ENCODE data around the gene TTC4.

The TTC4 gene, protein sequence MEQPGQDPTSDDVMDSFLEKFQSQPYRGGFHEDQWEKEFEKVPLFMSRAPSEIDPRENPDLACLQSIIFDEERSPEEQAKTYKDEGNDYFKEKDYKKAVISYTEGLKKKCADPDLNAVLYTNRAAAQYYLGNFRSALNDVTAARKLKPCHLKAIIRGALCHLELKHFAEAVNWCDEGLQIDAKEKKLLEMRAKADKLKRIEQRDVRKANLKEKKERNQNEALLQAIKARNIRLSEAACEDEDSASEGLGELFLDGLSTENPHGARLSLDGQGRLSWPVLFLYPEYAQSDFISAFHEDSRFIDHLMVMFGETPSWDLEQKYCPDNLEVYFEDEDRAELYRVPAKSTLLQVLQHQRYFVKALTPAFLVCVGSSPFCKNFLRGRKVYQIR

GRCh38 chr1:54715493-54716298 is at the start of gene TTC4:
TSS of gene TTC4 (plus strand) at chr1:54715861. CDS start at chr1:54715909, 48 bp downstream.
- Histone ChIP-seq H3K4me3 (ENCODE audit: low read length) (peak within 1 kb of the TSS; percentile 84), H3K36me3 (ENCODE audit: control insufficient read depth, insufficient read depth, low read length) (no peaks in the 10 kb centered on the region), H3K4me1 (ENCODE audit: control insufficient read depth, insufficient read depth, low read length) (no peaks in the 10 kb centered on the region), H3K9me3 (ENCODE audit: control insufficient read depth, insufficient read depth, low read length) (no peaks in the 10 kb centered on the region), H3K27me3 (ENCODE audit: control insufficient read depth, insufficient read depth, low read length) (no peaks in the 10 kb centered on the region), H3K27ac (ENCODE audit: low read length) (no peak within 1 kb of the TSS)
- peak; percentile 64 for DNase-seq (ENCODE audit: low read depth, low spot score)
- no CpG with 5 or more reads among the region's 51 CpGs for WGBS (ENCODE audit: insufficient coverage, insufficient read length)

DNA sequence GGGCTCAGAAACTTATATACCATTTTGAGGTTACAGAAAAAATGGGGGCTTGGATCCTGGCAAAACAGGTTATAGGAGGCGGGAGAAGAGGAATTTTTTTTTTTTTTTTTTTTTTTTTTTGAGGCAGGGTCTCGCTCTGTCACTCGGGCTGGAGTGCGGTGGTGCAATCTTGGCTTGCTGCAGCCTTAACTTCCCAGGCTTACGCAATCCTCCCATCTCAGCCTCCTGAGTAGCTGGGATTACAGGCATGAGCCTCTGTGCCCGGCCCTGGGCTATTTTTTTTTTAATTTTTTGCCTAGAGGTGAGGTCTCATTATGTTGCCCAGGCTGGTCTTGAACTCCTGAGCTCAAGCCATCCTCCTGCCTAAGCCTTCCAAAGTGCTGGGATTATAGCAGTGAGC is 49.3 kb upstream of the TTC4 start:
- no peaks in the 10 kb centered on the region for H3K9me3 ChIP-seq (ENCODE audit: control insufficient read depth, insufficient read depth, low read length)
- DNase-seq (ENCODE audit: low read depth, low spot score): no peak
- no peaks in the 10 kb centered on the region for H3K27me3 ChIP-seq (ENCODE audit: control insufficient read depth, insufficient read depth, low read length)
- peaks cover 2% of the 10 kb centered on the region for H3K4me1 ChIP-seq (ENCODE audit: control insufficient read depth, insufficient read depth, low read length)
- no peak overlapping the region for H3K4me3 ChIP-seq (ENCODE audit: low read length)
- no peaks in the 10 kb centered on the region for H3K36me3 ChIP-seq (ENCODE audit: control insufficient read depth, insufficient read depth, low read length)
- H3K27ac ChIP-seq (ENCODE audit: low read length): no peak overlapping the region
- no CpG with 5 or more reads among the region's 6 CpGs for WGBS (ENCODE audit: insufficient coverage, insufficient read length)

GRCh38 chr1:54667797-54668196 is 47.9 kb upstream of the TTC4 start:
- WGBS (ENCODE audit: insufficient coverage, insufficient read length): no CpG with 5 or more reads among the region's 2 CpGs
- H3K4me3 ChIP-seq (ENCODE audit: low read length): no peak overlapping the region
- H3K9me3 ChIP-seq (ENCODE audit: control insufficient read depth, insufficient read depth, low read length): no peaks in the 10 kb centered on the region
- H3K36me3 ChIP-seq (ENCODE audit: control insufficient read depth, insufficient read depth, low read length): no peaks in the 10 kb centered on the region
- no peak overlapping the region for H3K27ac ChIP-seq (ENCODE audit: low read length)
- DNase-seq (ENCODE audit: low read depth, low spot score): no peak
- no peaks in the 10 kb centered on the region for H3K27me3 ChIP-seq (ENCODE audit: control insufficient read depth, insufficient read depth, low read length)
- H3K4me1 ChIP-seq (ENCODE audit: control insufficient read depth, insufficient read depth, low read length): peaks cover 2% of the 10 kb centered on the region

- no CpG with 5 or more reads among the region's 2 CpGs for WGBS (ENCODE audit: insufficient coverage, insufficient read length)
- peak; percentile 9 for DNase-seq (ENCODE audit: low read depth, low spot score)
- Histone ChIP-seq H3K9me3 (ENCODE audit: control insufficient read depth, insufficient read depth, low read length) (no peaks in the 10 kb centered on the region), H3K36me3 (ENCODE audit: control insufficient read depth, insufficient read depth, low read length) (no peaks in the 10 kb centered on the region), H3K27me3 (ENCODE audit: control insufficient read depth, insufficient read depth, low read length) (no peaks in the 10 kb centered on the region), H3K4me3 (ENCODE audit: low read length) (no peak overlapping the region), H3K27ac (ENCODE audit: low read length) (no peak overlapping the region), H3K4me1 (ENCODE audit: control insufficient read depth, insufficient read depth, low read length) (peaks cover 2% of the 10 kb centered on the region)
Measured at GRCh38 chr1:54668567-54668966, 47.1 kb upstream of the TTC4 start.

DNA sequence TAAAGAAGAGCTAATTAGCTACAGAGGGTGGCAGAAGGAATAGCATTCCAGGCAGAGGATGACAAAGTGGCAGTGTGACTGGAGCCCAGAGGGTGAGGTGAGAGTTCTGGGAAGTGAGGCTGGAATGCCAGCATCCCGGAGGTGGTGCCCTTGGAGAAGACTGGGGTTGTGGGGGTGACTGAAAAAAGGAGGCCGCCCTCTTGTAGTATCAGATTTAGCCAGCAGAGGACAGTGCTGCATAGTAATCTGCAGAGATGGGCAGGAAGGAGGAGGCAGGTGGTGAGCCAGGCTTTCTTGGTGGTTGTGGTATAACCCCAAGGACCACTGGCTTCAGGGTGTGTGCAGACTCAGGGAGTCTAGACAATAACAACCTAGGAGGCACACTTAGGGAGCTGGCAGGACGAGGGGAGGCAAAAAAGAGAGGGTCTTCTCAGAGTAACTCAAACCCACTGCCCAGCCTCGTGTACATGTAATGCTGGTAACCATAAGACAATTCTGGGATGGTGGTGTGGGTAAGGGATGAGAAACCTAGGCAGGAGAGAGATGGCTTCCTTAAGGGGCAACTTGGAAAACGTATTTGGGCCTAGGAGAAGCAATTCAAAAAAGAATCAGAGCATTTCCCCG is 43.6 kb upstream of the TTC4 start:
- Histone ChIP-seq H3K27ac (ENCODE audit: low read length) (no peak overlapping the region), H3K27me3 (ENCODE audit: control insufficient read depth, insufficient read depth, low read length) (no peaks in the 10 kb centered on the region), H3K4me3 (ENCODE audit: low read length) (no peak overlapping the region), H3K4me1 (ENCODE audit: control insufficient read depth, insufficient read depth, low read length) (peaks cover 2% of the 10 kb centered on the region), H3K9me3 (ENCODE audit: control insufficient read depth, insufficient read depth, low read length) (no peaks in the 10 kb centered on the region), H3K36me3 (ENCODE audit: control insufficient read depth, insufficient read depth, low read length) (no peaks in the 10 kb centered on the region)
- peak; percentile 68 for DNase-seq (ENCODE audit: low read depth, low spot score)
- no CpG with 5 or more reads among the region's 6 CpGs for WGBS (ENCODE audit: insufficient coverage, insufficient read length)

DNA sequence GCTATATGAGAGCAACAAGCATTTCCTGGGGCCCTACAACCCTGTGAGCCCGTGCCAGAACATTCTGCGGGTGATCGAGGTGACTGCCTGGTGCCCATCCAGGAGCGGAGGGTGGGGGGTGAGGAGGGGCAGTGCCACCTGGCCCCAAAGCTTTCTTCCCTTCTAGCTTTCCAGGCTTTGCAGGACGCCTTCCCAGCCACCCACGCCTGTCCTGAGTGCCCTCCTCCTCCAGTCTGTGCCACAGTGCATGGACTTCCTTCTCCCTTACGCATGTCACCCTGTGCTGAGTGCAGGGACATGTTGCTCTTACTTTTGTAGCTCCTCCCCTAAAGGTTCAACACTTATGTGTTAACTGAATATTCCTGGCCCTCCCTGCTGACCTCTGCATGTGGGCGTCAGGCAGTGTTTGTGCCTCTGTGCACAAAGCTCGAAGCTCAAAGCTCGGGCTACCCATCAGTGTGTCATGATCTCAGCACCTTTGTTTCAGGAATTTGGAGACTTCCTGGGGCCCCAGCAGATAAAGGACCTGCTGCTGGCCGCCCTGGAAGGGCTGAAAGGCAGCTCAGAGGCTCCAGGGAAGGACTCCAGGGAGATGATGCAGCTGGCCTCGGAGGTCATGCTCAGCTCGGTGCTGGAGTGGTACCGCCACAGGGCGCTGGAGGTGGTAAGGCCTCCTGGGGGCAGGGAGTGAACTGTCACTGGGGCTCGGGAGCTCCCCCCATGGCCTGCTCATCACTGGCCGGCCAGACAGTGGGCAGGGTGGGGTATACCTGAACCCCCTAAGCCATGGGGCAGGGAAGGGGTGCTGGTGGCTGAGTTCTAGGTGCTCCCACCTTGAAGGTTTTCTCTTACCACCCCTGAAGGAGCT is 36.7 kb upstream of the TTC4 start:
- no peak overlapping the region for H3K27ac ChIP-seq (ENCODE audit: low read length)
- WGBS (ENCODE audit: insufficient coverage, insufficient read length): no CpG with 5 or more reads among the region's 17 CpGs
- H3K36me3 ChIP-seq (ENCODE audit: control insufficient read depth, insufficient read depth, low read length): no peaks in the 10 kb centered on the region
- no peak for DNase-seq (ENCODE audit: low read depth, low spot score)
- no peaks in the 10 kb centered on the region for H3K27me3 ChIP-seq (ENCODE audit: control insufficient read depth, insufficient read depth, low read length)
- no peak overlapping the region; the same call in 1 of the 2 replicates for H3K4me3 ChIP-seq (ENCODE audit: low read length)
- H3K4me1 ChIP-seq (ENCODE audit: control insufficient read depth, insufficient read depth, low read length): peaks cover 3% of the 10 kb centered on the region
- no peaks in the 10 kb centered on the region for H3K9me3 ChIP-seq (ENCODE audit: control insufficient read depth, insufficient read depth, low read length)

DNA sequence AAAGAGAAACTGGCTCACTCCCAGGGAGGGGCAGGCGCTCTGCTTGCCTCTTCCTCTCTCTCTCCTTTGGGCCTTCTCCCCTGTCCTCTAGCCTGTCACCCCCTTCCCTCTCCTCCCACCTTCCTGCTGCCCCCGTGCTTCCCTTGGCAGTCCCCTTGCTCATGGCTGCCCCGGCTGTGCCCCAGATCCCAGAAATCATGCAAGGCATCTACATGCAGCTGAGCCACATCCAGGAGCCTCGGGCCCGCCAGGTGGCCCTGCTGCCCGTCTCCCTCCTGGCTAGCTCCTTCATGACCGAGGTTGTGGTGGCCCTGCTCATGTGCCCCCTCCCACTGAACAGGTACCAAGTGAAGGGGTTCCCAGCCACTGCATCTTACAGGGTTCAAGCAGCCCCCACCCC is 36.0 kb upstream of the TTC4 start:
- Histone ChIP-seq H3K27ac (ENCODE audit: low read length) (no peak overlapping the region), H3K27me3 (ENCODE audit: control insufficient read depth, insufficient read depth, low read length) (no peaks in the 10 kb centered on the region), H3K9me3 (ENCODE audit: control insufficient read depth, insufficient read depth, low read length) (no peaks in the 10 kb centered on the region), H3K36me3 (ENCODE audit: control insufficient read depth, insufficient read depth, low read length) (no peaks in the 10 kb centered on the region), H3K4me3 (ENCODE audit: low read length) (no peak overlapping the region), H3K4me1 (ENCODE audit: control insufficient read depth, insufficient read depth, low read length) (peaks cover 3% of the 10 kb centered on the region)
- DNase-seq (ENCODE audit: low read depth, low spot score): no peak
- no CpG with 5 or more reads among the region's 7 CpGs for WGBS (ENCODE audit: insufficient coverage, insufficient read length)

DNA sequence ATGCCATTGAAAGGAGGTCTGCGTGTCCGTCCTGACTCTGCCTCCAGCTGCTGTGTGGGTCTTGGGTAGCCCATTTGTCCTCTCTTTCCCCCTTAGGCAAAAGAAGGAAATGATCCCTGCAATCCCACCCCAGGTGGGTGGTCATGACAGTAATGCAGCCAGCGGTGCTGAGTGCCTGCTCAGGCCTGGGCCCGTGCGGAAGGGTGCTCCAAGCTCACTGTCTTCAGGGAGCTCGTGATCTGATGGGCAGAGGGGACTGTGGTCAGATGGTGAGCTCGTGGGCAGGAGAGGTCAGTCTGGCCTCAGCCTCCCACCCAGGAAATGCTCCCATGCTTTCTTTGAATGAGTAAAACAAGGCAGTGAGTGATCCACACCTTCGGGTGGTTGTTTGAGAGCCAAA is 35.3 kb upstream of the TTC4 start:
- no peak overlapping the region for H3K27ac ChIP-seq (ENCODE audit: low read length)
- H3K4me1 ChIP-seq (ENCODE audit: control insufficient read depth, insufficient read depth, low read length): peaks cover 3% of the 10 kb centered on the region
- no peak overlapping the region for H3K4me3 ChIP-seq (ENCODE audit: low read length)
- WGBS (ENCODE audit: insufficient coverage, insufficient read length): no CpG with 5 or more reads among the region's 8 CpGs
- no peak for DNase-seq (ENCODE audit: low read depth, low spot score)
- no peaks in the 10 kb centered on the region for H3K36me3 ChIP-seq (ENCODE audit: control insufficient read depth, insufficient read depth, low read length)
- no peaks in the 10 kb centered on the region for H3K27me3 ChIP-seq (ENCODE audit: control insufficient read depth, insufficient read depth, low read length)
- H3K9me3 ChIP-seq (ENCODE audit: control insufficient read depth, insufficient read depth, low read length): no peaks in the 10 kb centered on the region

DNA sequence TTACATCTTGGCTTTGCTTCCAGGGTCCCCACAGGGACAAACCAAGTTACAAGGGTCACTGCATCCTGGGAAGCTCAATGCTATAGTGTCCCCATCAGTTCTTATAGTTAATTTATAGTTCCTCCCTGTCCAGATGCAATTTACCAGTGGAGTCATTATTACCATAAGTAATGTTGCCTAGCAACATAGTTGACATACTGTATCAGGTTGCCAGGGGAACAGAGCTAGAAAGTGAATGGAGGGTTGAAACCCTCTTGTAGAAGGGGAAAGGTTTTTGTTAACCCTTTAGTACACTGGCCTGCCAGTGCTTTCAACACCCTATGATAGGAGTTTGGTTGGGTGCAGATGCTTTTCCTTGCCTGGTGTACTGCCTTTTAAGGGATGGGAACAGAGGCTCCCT is 34.3 kb upstream of the TTC4 start:
- Histone ChIP-seq H3K9me3 (ENCODE audit: control insufficient read depth, insufficient read depth, low read length) (no peaks in the 10 kb centered on the region), H3K4me1 (ENCODE audit: control insufficient read depth, insufficient read depth, low read length) (peaks cover 3% of the 10 kb centered on the region), H3K27me3 (ENCODE audit: control insufficient read depth, insufficient read depth, low read length) (no peaks in the 10 kb centered on the region), H3K27ac (ENCODE audit: low read length) (no peak overlapping the region), H3K36me3 (ENCODE audit: control insufficient read depth, insufficient read depth, low read length) (no peaks in the 10 kb centered on the region), H3K4me3 (ENCODE audit: low read length) (no peak overlapping the region)
- no peak for DNase-seq (ENCODE audit: low read depth, low spot score)

DNA sequence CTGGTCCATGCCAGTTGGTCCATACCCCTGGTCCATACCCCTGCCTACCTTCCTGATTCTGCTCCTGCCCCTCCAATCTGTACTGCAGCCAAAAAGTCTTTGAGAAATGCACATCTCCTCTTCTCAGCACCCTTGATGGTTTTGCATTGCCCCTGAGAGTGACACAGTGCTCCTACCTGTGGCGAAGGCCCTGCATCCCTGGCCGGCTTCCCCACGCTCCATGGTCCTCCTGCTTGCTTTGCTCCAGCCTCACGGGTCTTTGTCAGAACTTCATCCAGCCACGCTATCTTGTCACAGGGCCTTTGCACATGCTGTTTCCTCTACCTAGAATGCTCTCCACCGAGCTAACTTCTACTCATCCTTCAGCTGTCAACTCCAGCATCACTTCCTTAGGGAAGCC is 32.2 kb upstream of the TTC4 start:
- H3K9me3 ChIP-seq (ENCODE audit: control insufficient read depth, insufficient read depth, low read length): no peaks in the 10 kb centered on the region
- H3K4me3 ChIP-seq (ENCODE audit: low read length): no peak overlapping the region
- WGBS (ENCODE audit: insufficient coverage, insufficient read length): no CpG with 5 or more reads among the region's 6 CpGs
- no peaks in the 10 kb centered on the region for H3K36me3 ChIP-seq (ENCODE audit: control insufficient read depth, insufficient read depth, low read length)
- H3K27ac ChIP-seq (ENCODE audit: low read length): no peak overlapping the region
- H3K4me1 ChIP-seq (ENCODE audit: control insufficient read depth, insufficient read depth, low read length): peaks cover 3% of the 10 kb centered on the region
- H3K27me3 ChIP-seq (ENCODE audit: control insufficient read depth, insufficient read depth, low read length): no peaks in the 10 kb centered on the region
- DNase-seq (ENCODE audit: low read depth, low spot score): no peak

All from iPS DF 6.9 (cell line).